ENCODE measurements around the gene B3GNT9.

Gene B3GNT9

DNA sequence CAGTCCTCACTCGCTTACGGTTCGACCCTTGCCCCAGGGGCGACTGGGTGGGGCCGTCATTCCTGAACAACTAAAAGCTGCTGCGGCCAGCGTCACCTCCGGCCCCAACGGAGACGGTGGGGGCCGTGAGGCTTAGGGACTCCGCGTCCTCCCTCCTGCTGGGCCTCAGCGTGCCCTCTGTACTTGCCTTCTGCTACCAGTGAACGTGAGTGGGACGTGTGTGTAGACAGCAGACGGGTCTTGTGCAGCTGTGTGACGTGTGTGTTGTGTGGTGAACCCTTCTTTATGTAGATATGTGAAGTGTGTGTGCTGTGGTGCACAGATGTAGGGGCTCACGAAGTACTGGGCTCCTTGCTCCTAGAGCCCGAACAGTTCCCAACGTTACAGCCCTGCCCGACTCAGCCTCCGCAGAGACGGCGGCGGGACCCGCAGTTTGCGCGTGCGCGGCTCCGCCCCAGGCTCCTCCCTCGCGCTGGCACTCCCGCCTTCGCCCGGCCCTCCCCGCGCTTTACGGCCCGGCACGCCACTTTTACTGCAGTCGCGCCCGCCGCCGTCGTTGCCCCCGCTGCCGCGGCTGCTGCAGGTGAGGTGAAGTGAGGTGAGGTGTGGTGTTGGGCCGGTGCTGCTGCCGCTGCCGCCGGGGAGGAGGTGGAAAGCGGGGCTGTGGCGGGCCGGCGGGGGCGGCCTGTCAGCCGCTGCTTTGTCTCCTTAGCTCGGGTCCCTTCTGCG is 41.2 kb downstream of the B3GNT9 start, which contains the start of gene PHAF1:
TSS of gene PHAF1 (plus strand) at position 535 of the 729 bp plus-strand sequence. CDS start 235 bp downstream, outside the sequence.
- DNase-seq: peak; percentile 65

- DNase-seq: no peak
Observed at GRCh38 chr16:67108931-67109406, 41.8 kb downstream of the B3GNT9 start.

DNA sequence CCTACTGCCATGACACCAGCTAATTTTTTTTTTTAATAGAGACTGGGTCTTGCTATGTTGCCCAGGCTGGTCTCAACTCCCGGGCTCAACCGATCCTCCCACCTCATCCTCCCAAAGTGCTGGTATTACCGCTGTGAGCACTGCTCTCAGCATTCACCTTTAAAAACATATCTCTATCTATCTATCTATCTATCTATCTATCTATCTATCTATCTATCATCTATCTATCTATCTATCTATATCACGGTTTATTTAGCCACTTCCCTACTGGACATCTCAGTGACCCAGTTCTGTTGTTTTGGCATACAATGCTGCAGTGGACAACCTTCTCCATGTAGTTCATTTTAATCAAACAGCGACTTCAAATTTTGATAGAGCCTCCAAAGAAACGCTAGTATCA is 42.3 kb downstream of the B3GNT9 start:
- DNase-seq: no peak

GRCh38 chr16:67105881-67106280 is 44.9 kb downstream of the B3GNT9 start:
- DNase-seq: no peak

DNA sequence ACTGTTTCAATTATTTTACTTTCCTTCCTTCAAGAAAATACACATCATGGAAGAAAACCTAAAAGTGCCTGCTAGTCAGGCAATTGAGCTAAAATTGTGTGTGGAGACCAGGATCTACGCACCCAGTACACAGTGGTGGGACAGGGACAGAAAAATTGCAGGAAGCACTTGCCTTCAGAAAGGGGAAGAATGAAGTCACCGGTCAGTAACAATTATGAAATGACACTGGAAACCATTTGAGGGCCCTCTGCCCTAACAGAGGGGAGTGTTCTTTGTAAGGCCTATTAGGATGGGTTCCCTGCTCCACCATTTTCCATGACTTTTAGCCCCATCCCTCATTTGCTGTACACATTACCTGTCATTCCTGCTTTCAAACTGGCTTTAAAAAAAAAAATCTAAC is 45.6 kb downstream of the B3GNT9 start:
- peak; percentile 40 for DNase-seq

- DNase-seq: no peak
Observed at GRCh38 chr16:67104845-67105244, 46.0 kb downstream of the B3GNT9 start.

DNA sequence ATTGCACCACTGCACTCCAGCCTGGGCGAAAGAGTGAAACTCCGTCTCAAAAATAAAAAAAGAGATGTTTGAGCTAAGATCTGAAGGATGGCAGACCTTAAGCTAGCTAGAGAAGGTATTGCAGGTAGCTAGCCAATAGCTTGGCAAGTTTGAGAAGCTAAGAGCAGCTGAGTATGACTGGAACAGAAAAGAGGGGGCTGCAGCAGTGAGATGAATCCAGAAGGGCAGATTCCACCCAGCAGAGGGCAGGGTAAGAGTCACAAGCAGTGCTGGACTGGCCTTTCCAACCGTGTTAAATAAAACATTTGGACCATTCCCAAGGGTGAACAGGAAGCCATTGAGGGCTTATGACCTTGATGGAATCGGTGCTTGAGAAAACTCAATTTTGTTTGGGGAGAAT is 46.7 kb downstream of the B3GNT9 start:
- DNase-seq: no peak

- no peak for DNase-seq
Observed at GRCh38 chr16:67101311-67102082, 49.3 kb downstream of the B3GNT9 start.

DNA sequence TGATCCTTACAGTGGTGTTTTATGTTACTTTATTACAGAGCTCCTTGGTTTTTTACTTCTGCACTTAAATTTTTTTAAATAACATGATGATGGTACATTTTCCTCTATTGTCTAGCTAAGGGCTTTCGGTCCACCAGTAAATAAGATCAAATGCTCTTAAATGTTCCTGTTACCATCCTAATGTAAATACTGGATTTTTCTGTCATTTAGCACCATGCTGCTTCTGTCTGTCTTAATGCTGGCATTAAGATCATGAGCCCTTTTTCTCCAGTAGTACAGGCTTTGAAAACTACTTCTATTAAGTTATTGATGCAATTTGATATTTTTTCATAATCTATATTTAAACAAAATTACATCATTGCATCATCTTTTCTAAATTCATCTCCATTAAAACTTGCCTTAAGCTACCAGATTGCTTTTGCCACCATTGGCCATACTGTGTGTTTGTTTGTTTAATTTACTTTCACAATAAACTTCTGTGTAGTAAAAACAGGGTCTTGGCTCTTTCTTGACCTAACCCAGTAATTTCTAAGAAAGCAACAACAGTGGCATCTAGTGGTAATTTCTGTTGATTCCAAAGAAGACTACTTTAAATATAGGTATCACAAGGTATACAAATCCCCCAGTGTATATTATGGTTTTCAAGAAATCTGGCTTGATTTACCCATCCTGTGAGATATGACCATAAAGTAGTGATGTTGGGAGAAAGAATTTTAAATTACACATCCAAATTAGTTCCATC is 50.1 kb downstream of the B3GNT9 start:
- DNase-seq: no peak

DNA sequence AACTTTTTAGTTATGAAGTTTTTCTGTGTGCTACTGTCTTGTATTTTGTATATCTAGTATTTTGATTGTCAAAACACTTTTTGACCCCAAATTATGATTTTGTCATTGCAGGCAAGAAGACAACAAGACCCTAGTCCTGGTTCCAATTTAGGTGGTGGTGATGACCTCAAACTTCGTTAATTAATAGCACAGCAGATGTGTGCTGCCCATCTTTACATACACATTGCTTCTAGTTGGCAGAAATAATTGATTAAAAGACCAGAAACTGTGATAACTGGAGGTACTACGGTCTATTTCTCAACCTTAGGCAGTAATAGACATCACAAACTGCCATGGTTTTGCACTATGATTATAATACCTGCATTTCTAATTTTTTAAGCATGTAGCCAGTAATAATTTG is 52.2 kb downstream of the B3GNT9 start:
- no peak for DNase-seq
